IMR-90 (cell line): ENCODE data around the gene ARHGDIA.

Experiments
- CTCF ChIP-seq: conservative IDR thresholded peaks from 2 replicates; pipeline ENCODE4 v1.5.1; 2012; ENCODE audit warnings: mild to moderate bottlenecking, low read depth, low read length, improper control_type of control experiment
- FOS ChIP-seq: fragments of 150-350 bp; IDR thresholded peaks from 2 replicates; pipeline ENCODE4 v1.6.1; 2016; ENCODE audit warnings: low read depth, low read length
- MAFK ChIP-seq: IDR thresholded peaks from 2 replicates; pipeline ENCODE4 v1.6.1; 2012; ENCODE audit warnings: low read depth, low read length, improper control_type of control experiment
- POLR2A ChIP-seq: IDR thresholded peaks from 2 replicates; pipeline ENCODE4 v1.6.1; 2012; ENCODE audit warnings: mild to moderate bottlenecking, low read depth, low read length
- SMC3 ChIP-seq: fragments of 150-350 bp; IDR thresholded peaks from 2 replicates; pipeline ENCODE4 v1.6.1; 2016; ENCODE audit warnings: low read depth, mild to moderate bottlenecking, antibody characterized with exemption, low read length, moderate library complexity

DNA sequence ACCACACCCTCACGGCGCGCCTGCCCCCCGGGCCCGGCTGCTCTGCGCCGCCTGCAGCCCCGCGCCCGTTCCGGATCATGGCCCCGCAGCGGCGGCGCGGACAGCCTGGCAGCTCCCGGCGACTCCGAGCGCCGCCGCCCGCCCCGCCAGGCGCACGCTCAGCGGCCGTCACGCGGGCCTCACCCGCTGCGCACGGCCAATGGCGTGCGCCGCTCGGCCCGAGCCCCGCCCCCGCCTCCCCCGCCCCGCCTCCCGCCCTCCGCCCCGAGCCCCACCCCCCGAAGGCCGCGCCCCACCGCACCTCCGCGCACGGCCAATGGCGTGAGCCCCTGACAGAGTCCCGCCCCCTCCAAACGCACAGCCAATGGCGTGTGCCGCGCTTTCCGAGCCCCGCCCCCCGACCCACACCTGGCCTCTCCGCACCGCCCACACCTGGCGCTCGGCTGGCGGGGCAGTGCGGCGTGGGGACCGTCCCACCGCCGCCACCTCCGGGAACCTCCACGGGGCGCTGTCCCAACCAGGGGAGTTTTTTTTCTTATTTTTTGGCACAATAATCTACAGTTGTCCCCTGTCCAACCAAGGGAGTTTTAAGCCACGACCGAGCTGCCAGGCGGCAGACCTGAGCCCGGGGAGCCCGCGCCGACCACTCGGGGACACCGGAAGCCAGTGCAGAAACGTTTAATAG is 40.3 kb upstream of the ARHGDIA start, which contains the start of gene PCYT2:
- TF ChIP-seq CTCF (no peak), FOS (no peak), POLR2A (no peak), SMC3 (no peak), MAFK (no peak)
